Fibroblast of lung (primary cell): ENCODE measurements around the gene ZNF37A. TPM values are rescaled to one million over a fixed set of nuclear protein-coding genes. Genes with fewer than 3 reads are reported as not detected.
"Not testable (repeated sequence)": the region's sequence is repeated elsewhere in the genome, so short reads cannot be mapped to it uniquely, and the experiment has no call there.

Experiments
- DNase-seq, 2 donors: peaks; one replicate each; pipeline versions ENCODE4 v3.0.0 to v3.0.0-alpha.2; 2010; ENCODE audit warnings: low read depth in 2 of 2
- H2AFZ ChIP-seq: 2 replicates; pipeline ENCODE4 v1.5.1; 2012; ENCODE audit warnings: low read length, control low read depth, inconsistent platforms
- H3K27ac ChIP-seq: 2 replicates; pipeline ENCODE4 v1.5.1; 2011; ENCODE audit warnings: low read length, control low read depth; ENCODE audit not compliant: insufficient read depth
- H3K27me3 ChIP-seq: 2 replicates; pipeline ENCODE4 v1.5.1; 2011; ENCODE audit warnings: mild to moderate bottlenecking, low read length; ENCODE audit not compliant: control insufficient read depth, insufficient read depth
- H3K36me3 ChIP-seq: 2 replicates; pipeline ENCODE4 v1.5.1; 2011; ENCODE audit warnings: low read length; ENCODE audit not compliant: control insufficient read depth, insufficient read depth
- H3K4me1 ChIP-seq: 2 replicates; pipeline ENCODE4 v1.5.1; 2011; ENCODE audit warnings: low read length; ENCODE audit not compliant: control insufficient read depth, insufficient read depth; ENCODE audit errors: extremely low read depth
- H3K4me2 ChIP-seq: 2 replicates; pipeline ENCODE4 v1.5.1; 2011; ENCODE audit warnings: low read length, control low read depth; ENCODE audit not compliant: insufficient read depth; ENCODE audit errors: extremely low read depth
- H3K4me3 ChIP-seq, 4 experiments: fragments of 200-600 bp in 1 of 4; sonication (generic) in 1 of 4; replicated peaks in 1 of 4; 2 replicates each; pipeline ENCODE4 v1.5.1; 2011 to 2016; ENCODE audit warnings: low read length in 4 of 4, low read depth in 3 of 4, mild to moderate bottlenecking in 3 of 4, control low read depth in 2 of 4, inconsistent platforms in 1 of 4, mixed read lengths in 1 of 4; ENCODE audit not compliant: insufficient read depth in 1 of 4; ENCODE audit errors: control extremely low read depth in 1 of 4
- H3K79me2 ChIP-seq: 2 replicates; pipeline ENCODE4 v1.5.1; 2012; ENCODE audit warnings: mild to moderate bottlenecking, low read length, inconsistent platforms; ENCODE audit not compliant: control insufficient read depth, insufficient read depth
- H3K9ac ChIP-seq: 2 replicates; pipeline ENCODE4 v1.5.1; 2011; ENCODE audit warnings: mild to moderate bottlenecking, low read length, control low read depth; ENCODE audit not compliant: insufficient read depth
- H3K9me3 ChIP-seq: 2 replicates; pipeline ENCODE4 v1.5.1; 2012; ENCODE audit warnings: low read depth, low read length; ENCODE audit not compliant: control insufficient read depth, insufficient read depth
- H4K20me1 ChIP-seq: 2 replicates; pipeline ENCODE4 v1.5.1; 2011; ENCODE audit warnings: low read length; ENCODE audit not compliant: control insufficient read depth, insufficient read depth; ENCODE audit errors: extremely low read depth
- EZH2 ChIP-seq: IDR thresholded peaks from 2 replicates; pipeline ENCODE4 v1.5.1; 2012; ENCODE audit warnings: low read length, control low read depth, mild to moderate bottlenecking; ENCODE audit errors: missing control alignments
- polyA plus RNA-seq, 2 donors: library from polyadenylated mRNA; depleted of rRNA in 1 of 2; stranded (reverse) in 1 of 2; unstranded in 1 of 2; fragments of >200 nt; gene quantifications; 2 replicates each; pipeline ENCODE4 v1.2.1, GENCODE V29; 2011 to 2012; ENCODE audit warnings: missing spikeins in 1 of 2
- total RNA-seq: library from RNA; depleted of rRNA; stranded (reverse); fragments of >200 nt; gene quantifications from 2 replicates; pipeline ENCODE4 v1.2.1, GENCODE V29; 2014
- TF ChIP-seq, protein P1 (sequence below), 2 donors: IDR thresholded peaks in 1 of 2; conservative IDR thresholded peaks in 1 of 2; 1 replicate in 1 of 2; 2 replicates in 1 of 2; pipeline ENCODE4 v1.5.1; 2011 to 2012; ENCODE audit warnings: low read length in 2 of 2, control low read depth in 1 of 2, inconsistent platforms in 1 of 2, low read depth in 1 of 2, mild to moderate bottlenecking in 1 of 2

ZNF37A gene
- total and polyA plus RNA-seq, 2 donors (not counting 1 experiment from before 2014, with no cell fraction given) = 9.7 to 20.3 TPM

DNA sequence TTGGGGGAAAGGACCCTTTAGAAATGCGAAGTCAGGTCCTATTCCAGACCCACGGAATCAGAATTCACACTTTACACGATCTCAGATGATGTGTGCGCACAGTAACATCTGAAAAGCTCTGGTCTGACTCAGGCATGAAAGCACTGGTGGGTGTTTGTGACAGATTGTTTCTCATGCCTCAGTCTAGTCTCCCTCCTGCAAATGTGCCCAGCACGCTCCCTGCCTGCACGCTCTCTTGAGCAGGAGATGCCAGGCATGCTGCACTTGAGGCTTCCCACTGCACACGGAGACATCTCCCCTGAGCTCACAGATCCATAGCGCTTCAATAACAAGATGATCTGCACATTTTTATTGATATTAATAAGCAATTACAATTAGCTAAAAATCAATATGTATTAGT lies 23.6 kb upstream of the ZNF37A start:
- no peaks in the 10 kb centered on the region for H3K36me3 ChIP-seq
- H3K4me3 ChIP-seq = no peak overlapping the region
- no peak overlapping the region for H3K9ac ChIP-seq
- no peaks in the 10 kb centered on the region for H4K20me1 ChIP-seq
- H2AFZ ChIP-seq = no peak overlapping the region
- no peaks in the 10 kb centered on the region for H3K79me2 ChIP-seq
- no peaks in the 10 kb centered on the region for H3K27me3 ChIP-seq
- TF ChIP-seq EZH2 = no peak
- TF ChIP-seq, protein P1, sequence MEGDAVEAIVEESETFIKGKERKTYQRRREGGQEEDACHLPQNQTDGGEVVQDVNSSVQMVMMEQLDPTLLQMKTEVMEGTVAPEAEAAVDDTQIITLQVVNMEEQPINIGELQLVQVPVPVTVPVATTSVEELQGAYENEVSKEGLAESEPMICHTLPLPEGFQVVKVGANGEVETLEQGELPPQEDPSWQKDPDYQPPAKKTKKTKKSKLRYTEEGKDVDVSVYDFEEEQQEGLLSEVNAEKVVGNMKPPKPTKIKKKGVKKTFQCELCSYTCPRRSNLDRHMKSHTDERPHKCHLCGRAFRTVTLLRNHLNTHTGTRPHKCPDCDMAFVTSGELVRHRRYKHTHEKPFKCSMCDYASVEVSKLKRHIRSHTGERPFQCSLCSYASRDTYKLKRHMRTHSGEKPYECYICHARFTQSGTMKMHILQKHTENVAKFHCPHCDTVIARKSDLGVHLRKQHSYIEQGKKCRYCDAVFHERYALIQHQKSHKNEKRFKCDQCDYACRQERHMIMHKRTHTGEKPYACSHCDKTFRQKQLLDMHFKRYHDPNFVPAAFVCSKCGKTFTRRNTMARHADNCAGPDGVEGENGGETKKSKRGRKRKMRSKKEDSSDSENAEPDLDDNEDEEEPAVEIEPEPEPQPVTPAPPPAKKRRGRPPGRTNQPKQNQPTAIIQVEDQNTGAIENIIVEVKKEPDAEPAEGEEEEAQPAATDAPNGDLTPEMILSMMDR (conservative IDR thresholded peaks at IDR 0.05 in 1 of 2, IDR thresholded peaks at IDR 0.05 in 1 of 2; ENCODE audit: low read depth in 1 of 2, low read length in 2 of 2) = no peak
- H3K9me3 ChIP-seq = no peaks in the 10 kb centered on the region
- no peak overlapping the region for H3K27ac ChIP-seq
- no peak for DNase-seq
- H3K4me2 ChIP-seq = no peak overlapping the region
- no peaks in the 10 kb centered on the region for H3K4me1 ChIP-seq

DNA sequence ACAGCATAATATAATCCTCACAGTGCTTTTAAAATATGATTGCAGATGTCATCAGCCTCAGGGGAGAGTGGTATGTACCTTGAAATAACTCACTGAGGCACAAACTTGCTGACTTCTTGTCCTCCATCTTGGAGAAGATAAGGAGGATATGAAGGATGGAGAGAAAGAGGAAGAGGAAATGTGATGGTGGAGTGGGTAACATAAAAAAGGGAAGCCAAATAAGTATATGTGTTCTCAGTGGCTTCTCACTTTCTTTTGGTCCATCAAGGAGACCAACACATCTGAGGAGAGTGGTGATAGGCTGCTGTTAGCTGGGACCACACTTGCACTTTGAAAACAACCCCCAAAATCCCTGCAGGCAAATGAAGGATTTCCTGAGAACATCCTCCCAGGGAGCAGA lies 21.6 kb upstream of the ZNF37A start:
- TF ChIP-seq EZH2 = no peak
- TF ChIP-seq, protein P1 (conservative IDR thresholded peaks at IDR 0.05 in 1 of 2, IDR thresholded peaks at IDR 0.05 in 1 of 2; ENCODE audit: low read depth in 1 of 2, low read length in 2 of 2) = no peak
- H3K36me3 ChIP-seq = no peaks in the 10 kb centered on the region
- H2AFZ ChIP-seq = no peak overlapping the region
- H3K9ac ChIP-seq = no peak overlapping the region
- H3K4me2 ChIP-seq = no peak overlapping the region
- H4K20me1 ChIP-seq = no peaks in the 10 kb centered on the region
- H3K79me2 ChIP-seq = no peaks in the 10 kb centered on the region
- DNase-seq = no peak
- H3K4me1 ChIP-seq = no peaks in the 10 kb centered on the region
- H3K4me3 ChIP-seq = no peak overlapping the region
- H3K9me3 ChIP-seq = no peaks in the 10 kb centered on the region
- H3K27ac ChIP-seq = no peak overlapping the region
- H3K27me3 ChIP-seq = no peaks in the 10 kb centered on the region

DNA sequence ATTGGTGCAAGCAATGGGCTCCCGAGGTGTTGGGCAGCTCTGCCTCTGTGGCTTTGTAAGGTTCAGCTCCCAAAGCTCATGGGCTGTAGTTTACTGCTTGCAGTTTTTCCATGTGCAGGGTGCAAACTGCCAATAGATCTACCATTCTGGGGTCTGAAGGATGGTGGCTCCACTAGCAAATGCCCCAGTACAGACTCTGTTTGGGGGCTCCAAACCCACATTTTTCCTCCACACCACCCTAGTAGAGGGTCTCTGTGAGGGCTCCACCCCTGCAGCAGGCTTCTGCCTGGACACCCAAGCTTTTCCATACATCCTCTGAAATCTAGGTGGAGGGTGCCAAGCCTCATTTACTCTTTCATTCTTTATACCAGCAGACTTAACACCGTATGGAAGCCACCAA lies 17.4 kb upstream of the ZNF37A start:
- TF ChIP-seq, protein P1 (conservative IDR thresholded peaks at IDR 0.05 in 1 of 2, IDR thresholded peaks at IDR 0.05 in 1 of 2; ENCODE audit: low read depth in 1 of 2, low read length in 2 of 2) = no peak
- TF ChIP-seq EZH2 = no peak
- Histone ChIP-seq H4K20me1 (no peaks in the 10 kb centered on the region), H3K79me2 (no peaks in the 10 kb centered on the region), H3K27me3 (no peaks in the 10 kb centered on the region), H3K4me2 (no peak overlapping the region), H3K9ac (no peak overlapping the region), H3K9me3 (no peaks in the 10 kb centered on the region), H3K27ac (no peak overlapping the region), H3K36me3 (no peaks in the 10 kb centered on the region), H2AFZ (no peak overlapping the region), H3K4me1 (no peaks in the 10 kb centered on the region), H3K4me3 (no peak overlapping the region)
- DNase-seq = no peak

DNA sequence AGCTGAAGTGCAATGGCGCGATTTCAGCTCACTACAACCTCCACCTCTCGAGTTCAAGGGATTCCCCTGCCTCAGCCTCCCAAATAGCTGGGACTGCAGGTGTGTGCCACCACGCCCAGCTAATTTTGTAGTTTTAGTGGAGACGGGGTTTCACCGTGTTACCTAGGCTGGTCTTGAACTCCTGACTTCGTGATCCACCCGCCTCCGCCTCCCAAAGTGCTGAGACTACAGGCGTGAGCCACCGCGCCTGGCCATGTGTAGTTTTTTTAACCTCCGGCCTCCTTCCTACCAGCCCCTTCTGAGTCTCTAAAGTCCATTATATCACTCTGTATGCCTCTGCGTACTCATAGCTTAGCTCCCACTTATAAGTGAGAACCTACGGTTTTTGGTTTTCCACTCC lies 819 bp upstream of the ZNF37A start:
- H3K9ac ChIP-seq, H3K4me2 ChIP-seq, H3K27me3 ChIP-seq, DNase-seq, H3K4me1 ChIP-seq, H4K20me1 ChIP-seq, H3K27ac ChIP-seq, H3K36me3 ChIP-seq, H3K9me3 ChIP-seq: not testable (repeated sequence)
- Histone ChIP-seq H3K4me3 (peak overlapping the region in 2 of 4 experiments; percentile 46 to 82), H2AFZ (peak overlapping the region; percentile 96), H3K79me2 (peaks cover 12% of the 10 kb centered on the region)
